ENCODE data around the gene WFS1.

GRCh38 chr4:6330384-6330767 lies 60.7 kb downstream of the WFS1 start:
- TF ChIP-seq POLR2A (IDR thresholded peaks at IDR 0.05): no peak
- TF ChIP-seq, protein P1, sequence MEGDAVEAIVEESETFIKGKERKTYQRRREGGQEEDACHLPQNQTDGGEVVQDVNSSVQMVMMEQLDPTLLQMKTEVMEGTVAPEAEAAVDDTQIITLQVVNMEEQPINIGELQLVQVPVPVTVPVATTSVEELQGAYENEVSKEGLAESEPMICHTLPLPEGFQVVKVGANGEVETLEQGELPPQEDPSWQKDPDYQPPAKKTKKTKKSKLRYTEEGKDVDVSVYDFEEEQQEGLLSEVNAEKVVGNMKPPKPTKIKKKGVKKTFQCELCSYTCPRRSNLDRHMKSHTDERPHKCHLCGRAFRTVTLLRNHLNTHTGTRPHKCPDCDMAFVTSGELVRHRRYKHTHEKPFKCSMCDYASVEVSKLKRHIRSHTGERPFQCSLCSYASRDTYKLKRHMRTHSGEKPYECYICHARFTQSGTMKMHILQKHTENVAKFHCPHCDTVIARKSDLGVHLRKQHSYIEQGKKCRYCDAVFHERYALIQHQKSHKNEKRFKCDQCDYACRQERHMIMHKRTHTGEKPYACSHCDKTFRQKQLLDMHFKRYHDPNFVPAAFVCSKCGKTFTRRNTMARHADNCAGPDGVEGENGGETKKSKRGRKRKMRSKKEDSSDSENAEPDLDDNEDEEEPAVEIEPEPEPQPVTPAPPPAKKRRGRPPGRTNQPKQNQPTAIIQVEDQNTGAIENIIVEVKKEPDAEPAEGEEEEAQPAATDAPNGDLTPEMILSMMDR (IDR thresholded peaks at IDR 0.05 in 8 of 11, conservative IDR thresholded peaks at IDR 0.05 in 3 of 11): no peak
- no peak for TF ChIP-seq POLR2AphosphoS5 (IDR thresholded peaks at IDR 0.05)
